HG02884 (cell line): ENCODE measurements around the gene CMSS1.

ENCODE experiments used
- ATAC-seq: cut with Tn5 transposase; IDR thresholded peaks from one replicate; pipeline ENCODE4 v1.9.1; 2021; ENCODE audit warnings: mild to moderate bottlenecking, moderate library complexity; ENCODE audit not compliant: unreplicated experiment

The CMSS1 gene

GRCh38 chr3:99850608-99851007 is 32.9 kb downstream of the CMSS1 start:
- ATAC-seq: no peak

- ATAC-seq: no peak
Measured at GRCh38 chr3:99851955-99852354, 34.3 kb downstream of the CMSS1 start.

- no peak for ATAC-seq
Measured at GRCh38 chr3:99852851-99853250, 35.2 kb downstream of the CMSS1 start.

GRCh38 chr3:99854756-99855298 is 37.2 kb downstream of the CMSS1 start:
- no peak for ATAC-seq

- no peak for ATAC-seq
Measured at GRCh38 chr3:99855900-99856299, 38.2 kb downstream of the CMSS1 start.

- ATAC-seq: peak; percentile 50
Measured at GRCh38 chr3:99856437-99857220, 39.0 kb downstream of the CMSS1 start.

GRCh38 chr3:99857278-99857677 is 39.6 kb downstream of the CMSS1 start:
- no peak for ATAC-seq

- ATAC-seq: no peak
Measured at GRCh38 chr3:99858469-99858868, 40.8 kb downstream of the CMSS1 start.

GRCh38 chr3:99859825-99860224 is 42.2 kb downstream of the CMSS1 start:
- ATAC-seq: no peak

GRCh38 chr3:99861216-99861615 is 43.6 kb downstream of the CMSS1 start:
- no peak for ATAC-seq

GRCh38 chr3:99862208-99862607 is 44.5 kb downstream of the CMSS1 start:
- no peak for ATAC-seq

- ATAC-seq: no peak
Measured at GRCh38 chr3:99863002-99863401, 45.3 kb downstream of the CMSS1 start.

GRCh38 chr3:99863588-99863987 is 45.9 kb downstream of the CMSS1 start:
- ATAC-seq: peak; percentile 53

GRCh38 chr3:99864289-99864688 is 46.6 kb downstream of the CMSS1 start:
- ATAC-seq: no peak

- ATAC-seq: no peak
Measured at GRCh38 chr3:99865321-99865720, 47.7 kb downstream of the CMSS1 start.

- ATAC-seq: no peak
Measured at GRCh38 chr3:99866261-99866761, 48.6 kb downstream of the CMSS1 start.

GRCh38 chr3:99867594-99868310 is 50.1 kb downstream of the CMSS1 start:
- no peak for ATAC-seq

- ATAC-seq: no peak
Measured at GRCh38 chr3:99868311-99868646, 50.6 kb downstream of the CMSS1 start.

GRCh38 chr3:99869621-99870020 is 52.0 kb downstream of the CMSS1 start:
- ATAC-seq: no peak

GRCh38 chr3:99870712-99871111 is 53.0 kb downstream of the CMSS1 start:
- ATAC-seq: no peak

GRCh38 chr3:99871231-99872045 is 53.8 kb downstream of the CMSS1 start:
- no peak for ATAC-seq
